Endothelial cell of coronary artery (primary cell): ENCODE measurements around the gene BAG3. TPM values are rescaled to one million over a fixed set of nuclear protein-coding genes. Genes with fewer than 3 reads are reported as not detected.

ENCODE experiments used
- total RNA-seq: library from RNA; depleted of rRNA; stranded (reverse); fragments of >200 nt; gene quantifications from 2 replicates; pipeline ENCODE4 v1.2.3, GENCODE V29; 2014

BAG3 gene
- 10.3 and 12.4 TPM in 2 replicates for total RNA-seq

DNA sequence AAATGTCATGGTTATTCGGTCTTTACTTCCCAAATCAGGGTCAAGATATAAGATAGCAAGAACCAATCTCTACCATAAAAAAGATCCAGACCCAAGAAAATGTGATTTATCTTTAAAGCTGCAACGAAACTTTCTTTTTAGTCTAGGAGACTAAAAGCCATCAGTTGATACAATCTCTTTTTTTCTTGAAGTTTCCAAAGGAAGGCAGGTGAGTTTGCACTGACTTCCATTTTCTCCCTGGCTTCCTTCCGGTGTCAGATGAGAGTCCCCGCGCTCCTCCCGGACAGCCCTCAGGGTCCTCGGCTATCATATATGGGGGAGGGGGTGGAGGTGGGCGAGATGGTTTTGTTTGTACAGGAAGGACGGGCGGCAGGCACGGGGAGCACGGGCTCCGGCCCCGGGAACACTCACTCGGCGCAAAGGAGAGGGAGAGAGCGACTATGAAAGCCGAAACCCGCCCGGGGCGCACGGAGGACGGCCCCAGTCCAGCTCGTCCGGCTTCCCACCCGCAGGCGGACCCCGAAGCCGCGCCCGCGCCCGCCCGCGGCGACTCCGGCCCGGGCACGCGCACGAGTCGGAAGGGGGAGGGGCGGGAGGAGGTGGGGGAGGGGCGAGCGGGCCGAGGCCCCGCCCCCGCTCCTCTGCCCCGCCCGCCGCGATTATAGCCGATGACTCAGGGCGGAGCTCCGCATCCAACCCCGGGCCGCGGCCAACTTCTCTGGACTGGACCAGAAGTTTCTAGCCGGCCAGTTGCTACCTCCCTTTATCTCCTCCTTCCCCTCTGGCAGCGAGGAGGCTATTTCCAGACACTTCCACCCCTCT is at the start of gene BAG3:
BAG3 (plus strand) TSS at position 689 of the 822 bp plus-strand sequence. CDS start 296 bp downstream, outside the sequence.

DNA sequence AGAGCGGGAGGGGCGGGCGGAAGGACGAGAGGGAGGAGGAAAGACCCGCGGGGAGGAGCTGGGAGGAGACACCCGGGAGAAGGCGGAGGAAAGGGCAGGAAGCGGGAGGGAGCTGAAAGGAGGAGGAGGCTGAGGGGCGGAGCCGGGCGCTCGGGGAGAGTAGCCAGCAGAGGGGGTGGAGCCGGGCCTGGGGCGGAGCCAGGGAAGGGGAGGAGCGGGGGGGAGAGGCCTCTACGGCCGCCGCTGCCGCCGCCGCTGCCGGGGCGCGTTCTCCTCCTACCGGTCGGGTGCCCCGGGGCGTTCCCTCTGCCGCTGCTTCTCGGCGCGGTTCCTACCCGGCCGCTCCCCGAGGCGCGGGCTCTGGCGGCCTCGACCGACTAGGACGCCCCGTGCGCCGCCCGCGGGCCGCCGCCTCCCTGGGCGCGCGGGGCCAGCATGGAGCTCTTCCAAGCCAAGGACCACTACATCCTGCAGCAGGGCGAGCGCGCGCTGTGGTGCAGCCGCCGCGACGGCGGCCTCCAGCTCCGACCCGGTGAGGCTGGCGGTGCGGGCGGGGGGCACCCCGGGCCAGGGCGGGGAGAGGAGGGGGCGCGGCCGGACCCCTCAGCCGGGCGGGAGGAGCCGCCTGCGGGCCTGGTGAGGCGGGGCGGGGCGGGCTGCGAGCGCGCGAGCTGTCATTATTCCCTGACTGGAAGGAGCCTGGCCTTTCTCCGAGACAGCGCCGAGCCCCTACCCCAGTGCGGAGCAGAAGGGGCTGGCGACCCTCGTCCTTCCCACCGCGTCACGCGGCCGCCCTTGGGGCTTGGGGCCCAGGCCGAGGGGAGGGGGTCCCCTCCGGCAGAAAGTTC is 74.9 kb downstream of the BAG3 start, which contains the start of gene INPP5F:
INPP5F (plus strand) TSS at position 223 of the 848 bp plus-strand sequence; CDS start at position 436, 213 bp downstream.

Other genes with a start within 250 kb of the BAG3 start
- 25.1 and 35.4 TPM in 2 replicates for gene RGS10, start 108.7 kb upstream of the BAG3 start, total RNA-seq
- gene TIAL1, start 54.4 kb upstream of the BAG3 start, total RNA-seq: 20.7 and 33.7 TPM in 2 replicates
- gene INPP5F, start 74.7 kb downstream of the BAG3 start, total RNA-seq: 14.9 and 18.8 TPM in 2 replicates
- gene MCMBP, start 221.5 kb downstream of the BAG3 start, total RNA-seq: 47.6 and 60.1 TPM in 2 replicates
- gene SEC23IP, start 241.3 kb downstream of the BAG3 start, total RNA-seq: 33.0 and 35.1 TPM in 2 replicates